NCI-H2196 treated with DMSO at 0.1 percent for 48 hours (cell line): Measurements from ENCODE around the gene PMPCA.
"Not testable (repeated sequence)": the region's sequence is repeated elsewhere in the genome, so short reads cannot be mapped to it uniquely, and the experiment has no call there.

ENCODE experiments used
- DNase-seq: peaks from one replicate; lab custom pipeline; 2025; ENCODE audit not compliant: unreplicated experiment; lab: John Stamatoyannopoulos, UW

The PMPCA gene

GRCh38 chr9:136392538-136393449, 17.7 kb upstream of the PMPCA start:
- no peak for DNase-seq

DNA sequence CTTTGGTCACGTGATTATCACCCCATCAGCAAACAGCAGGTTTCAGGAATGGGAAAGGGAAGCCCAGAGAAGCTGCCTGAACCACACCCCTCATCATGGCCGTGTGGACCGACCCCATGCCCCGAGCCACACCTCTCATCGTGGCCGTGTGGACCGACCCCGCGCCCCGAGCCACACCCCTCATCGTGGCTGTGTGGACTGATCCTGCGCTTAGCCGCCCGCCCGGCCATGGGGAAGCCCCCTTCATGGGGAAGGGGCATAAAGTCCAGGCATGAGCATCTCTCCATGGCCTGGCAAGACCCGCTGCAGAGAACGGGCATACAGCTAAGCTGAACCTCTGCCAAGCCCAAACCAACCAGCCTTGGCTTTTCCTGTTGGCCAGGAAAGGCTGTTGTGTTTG, 16.9 kb upstream of the PMPCA start:
- DNase-seq: no peak

DNA sequence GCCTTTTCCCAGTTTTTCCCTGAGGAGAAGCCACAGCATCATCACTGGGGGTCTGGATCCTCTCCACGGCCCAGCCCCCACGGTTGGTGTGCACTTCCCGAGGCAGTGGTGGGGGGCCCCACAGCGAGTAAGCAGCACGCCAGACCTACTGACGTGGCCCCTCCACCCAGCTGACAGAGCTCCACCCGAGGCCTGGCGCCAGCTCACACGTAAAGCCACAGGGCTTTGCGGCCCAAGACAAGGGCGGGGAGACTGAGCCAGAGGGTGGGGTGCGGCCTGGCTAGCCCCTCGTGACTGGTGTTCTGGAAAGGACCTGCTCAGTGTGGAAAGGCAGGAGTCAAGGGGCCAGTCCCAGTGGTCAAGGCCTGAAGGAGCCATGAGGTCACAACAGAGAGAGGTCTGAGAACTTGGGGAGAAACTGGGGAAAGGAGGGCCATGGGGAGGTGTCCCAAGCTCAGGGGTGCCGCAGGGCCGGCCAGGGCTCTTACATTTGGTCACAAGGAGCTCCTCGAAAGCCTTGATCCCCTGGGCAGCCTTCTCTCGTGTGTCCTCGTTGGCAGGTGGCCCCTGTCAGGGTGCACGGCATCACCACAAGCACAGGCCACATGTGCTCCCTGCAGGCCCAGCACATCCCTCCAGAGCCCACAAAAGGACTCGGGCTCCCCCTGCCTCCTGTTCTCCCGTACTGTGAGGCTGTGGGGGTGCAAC, 16.0 kb upstream of the PMPCA start:
- DNase-seq: no peak

DNA sequence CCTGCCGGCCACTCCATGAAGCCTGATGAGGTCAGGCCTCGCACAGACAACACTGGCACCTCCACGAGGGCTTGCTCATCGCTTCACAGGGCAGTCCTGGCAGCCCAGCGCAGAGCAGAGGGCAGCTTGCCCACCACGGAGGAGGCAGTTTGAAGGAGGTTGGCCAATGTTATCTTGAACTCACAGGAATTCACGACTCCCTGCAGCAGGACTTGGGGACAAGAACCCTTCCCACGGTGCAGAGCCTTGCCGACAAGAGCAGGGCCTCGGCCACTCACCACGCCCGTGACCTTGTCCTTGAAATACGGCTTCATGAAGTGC, 15.5 kb upstream of the PMPCA start:
- no peak for DNase-seq

DNA sequence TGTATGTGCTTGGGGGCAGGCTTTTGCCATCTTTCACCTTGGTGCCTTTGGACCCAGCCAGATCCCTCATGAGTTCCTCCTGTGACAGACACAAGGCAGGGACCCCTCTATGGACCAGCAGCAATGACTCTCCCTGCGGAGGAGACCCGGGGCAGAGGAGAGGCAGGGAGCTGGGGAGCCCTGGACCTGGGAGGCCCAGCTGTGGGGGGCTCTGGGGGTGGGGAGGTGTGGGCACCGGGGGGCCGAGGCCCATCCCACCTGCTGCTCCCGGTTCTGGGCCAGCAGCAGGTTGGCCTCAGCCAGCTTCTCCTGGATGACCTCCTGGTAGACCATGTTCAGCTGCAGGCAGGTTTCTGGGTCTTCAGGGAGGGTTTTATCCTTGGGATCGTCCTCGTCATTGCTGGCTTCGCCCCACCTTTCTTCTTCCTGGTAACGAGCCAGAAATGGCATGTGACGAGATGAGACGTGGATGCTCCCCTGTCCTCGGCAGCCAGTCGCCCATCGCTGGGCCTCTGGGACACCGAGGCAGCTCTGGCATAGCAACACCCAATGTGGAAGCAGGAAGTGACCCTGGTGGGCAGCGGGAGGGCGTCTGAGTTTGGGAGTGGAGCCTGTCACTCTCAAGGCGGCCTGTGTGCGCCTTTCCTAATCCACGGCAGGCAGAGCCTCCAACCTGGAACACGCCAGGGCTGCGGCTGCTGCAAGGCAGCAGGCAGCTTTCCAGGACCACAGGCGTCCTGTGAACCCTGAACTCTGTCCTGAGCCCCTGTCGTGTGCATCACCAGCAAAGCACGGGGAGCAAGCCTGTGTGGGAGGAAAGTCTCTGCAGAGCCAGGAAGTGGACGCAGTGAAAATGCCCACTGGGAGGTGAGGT, 14.9 kb upstream of the PMPCA start:
- DNase-seq: no peak

GRCh38 chr9:136396219-136396515, 14.3 kb upstream of the PMPCA start:
- no peak for DNase-seq

DNA sequence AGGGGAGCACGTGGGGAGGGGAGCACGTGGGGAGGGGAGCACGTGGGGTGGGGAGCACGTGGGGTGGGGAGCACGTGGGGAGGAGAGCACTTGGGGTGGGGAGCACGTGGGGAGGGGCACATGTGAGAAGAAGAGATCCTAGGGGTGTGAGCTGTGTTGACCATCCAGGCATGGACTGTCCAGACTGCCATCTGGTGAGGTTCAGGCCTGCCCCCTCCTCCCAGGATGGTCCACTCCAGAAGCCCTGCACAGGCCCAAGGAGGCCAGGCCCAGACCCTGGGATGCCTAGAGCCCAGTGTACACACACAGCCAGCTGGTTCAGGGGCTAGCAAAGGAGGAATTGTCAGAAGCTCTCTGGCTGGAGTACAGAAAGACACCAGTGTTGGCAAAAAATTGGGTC, 12.8 kb upstream of the PMPCA start:
- no peak for DNase-seq

DNA sequence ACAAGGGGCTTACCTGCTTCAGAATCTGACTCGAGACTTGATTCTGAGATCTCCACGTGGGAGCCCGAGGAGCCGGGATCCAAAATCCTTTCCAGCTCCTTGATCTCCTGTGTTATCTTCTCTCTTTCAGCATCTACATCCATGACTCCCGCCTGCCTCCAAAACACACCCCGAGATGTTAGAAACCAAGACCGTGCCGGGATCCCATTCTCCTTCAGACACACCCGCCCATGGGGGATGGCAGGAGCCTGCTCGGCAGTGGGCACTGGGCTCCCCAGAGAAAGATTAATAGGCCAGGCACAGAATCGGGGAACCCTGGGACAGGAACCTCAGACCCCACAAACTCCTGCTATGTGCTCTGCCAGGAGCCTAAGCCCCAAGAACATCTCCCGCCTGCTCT, 12.2 kb upstream of the PMPCA start:
- no peak for DNase-seq

- DNase-seq: no peak
Measured at GRCh38 chr9:136399176-136400037, 11.1 kb upstream of the PMPCA start.

DNA sequence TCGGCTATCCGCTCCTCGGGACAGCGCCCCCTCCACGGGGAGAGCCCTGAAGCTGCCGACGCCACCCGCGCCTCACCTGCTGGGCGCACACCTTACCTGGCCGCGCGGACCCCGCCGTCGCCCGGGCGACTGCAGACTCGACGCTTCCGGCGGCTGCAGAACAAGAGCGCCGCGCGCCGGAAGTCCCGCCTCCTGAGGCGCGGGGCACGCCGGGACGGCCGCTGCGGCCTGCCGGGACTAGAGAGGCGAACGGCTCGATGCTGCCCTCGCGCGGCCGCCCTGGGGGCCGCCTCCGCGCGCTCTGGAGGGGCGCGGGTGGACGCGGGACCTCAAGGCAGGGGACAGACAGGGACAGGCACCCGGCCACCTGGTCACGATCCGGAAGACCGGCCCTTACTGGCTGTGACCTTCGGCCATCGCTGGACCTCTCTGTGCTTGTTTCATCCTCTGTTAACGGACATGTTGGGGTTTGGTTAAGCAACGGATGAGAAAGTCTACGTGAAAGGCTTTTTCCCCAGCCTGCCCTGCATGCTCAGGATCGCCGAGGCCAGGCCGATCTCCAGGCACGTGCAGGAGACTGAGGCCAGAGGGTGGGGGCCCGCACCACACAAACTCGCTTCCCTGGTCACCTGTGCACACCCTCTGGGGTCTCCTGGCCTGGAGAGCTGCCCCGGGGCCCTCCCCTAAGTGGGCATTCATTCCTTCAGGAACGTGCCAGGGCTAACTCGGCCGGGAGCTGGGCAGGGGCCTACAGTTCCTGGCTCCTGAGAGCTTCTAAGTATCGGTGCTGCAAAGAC, 10.2 kb upstream of the PMPCA start, which contains the start of gene SNAPC4:
SNAPC4 (minus strand) TSS at position 133 of the 797 bp plus-strand sequence. CDS start 1,742 bp downstream, outside the sequence.
- peak; percentile 68 for DNase-seq

- DNase-seq: no peak
Measured at GRCh38 chr9:136401173-136401922, 9.1 kb upstream of the PMPCA start.

- DNase-seq: no peak
Measured at GRCh38 chr9:136402067-136402466, 8.4 kb upstream of the PMPCA start.

GRCh38 chr9:136403538-136403914, 6.9 kb upstream of the PMPCA start:
- DNase-seq: no peak

DNA sequence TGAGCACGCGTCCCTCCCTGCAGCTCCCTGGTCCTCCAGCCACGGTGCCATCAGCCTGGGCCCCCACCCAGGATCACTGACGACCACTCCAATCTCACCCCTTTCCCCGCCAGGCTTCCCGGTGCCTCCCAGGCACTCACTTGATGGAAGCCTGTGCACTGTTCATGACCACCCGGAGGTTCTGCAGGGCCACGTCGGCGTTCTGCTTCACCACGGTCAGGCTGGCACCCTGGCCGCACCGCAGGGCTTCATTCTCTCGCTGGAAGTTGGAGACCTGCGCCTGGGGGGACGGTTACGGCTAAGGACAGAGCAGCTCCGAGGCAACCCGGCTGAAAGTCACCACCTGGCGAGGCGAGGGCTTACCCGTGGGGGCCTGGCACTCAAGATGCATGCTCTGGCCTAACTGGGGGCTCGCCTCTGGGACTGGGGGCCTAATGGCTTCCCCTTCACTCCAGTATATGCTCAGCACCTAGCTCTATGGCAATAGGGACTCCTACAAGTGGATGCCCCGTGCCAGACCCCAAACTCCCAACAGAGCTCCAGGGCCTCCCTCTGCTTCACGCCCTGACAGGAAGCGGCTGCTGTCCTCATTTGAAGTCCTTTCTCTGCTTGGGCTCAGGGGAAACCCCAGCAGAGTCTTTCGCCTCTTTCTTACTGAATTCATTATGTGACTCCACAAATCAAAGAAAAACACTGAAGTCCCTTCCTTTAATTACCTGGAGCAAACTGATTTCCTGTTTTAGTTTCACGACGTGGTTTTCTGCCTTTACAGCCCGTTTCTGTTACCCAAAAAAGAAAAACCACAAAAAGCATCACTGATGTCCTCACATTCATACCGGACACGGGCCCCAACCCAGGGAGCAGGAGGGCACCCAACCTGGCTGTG, 6.3 kb upstream of the PMPCA start:
- DNase-seq: no peak

GRCh38 chr9:136404801-136405136, 5.7 kb upstream of the PMPCA start:
- no peak for DNase-seq

- no peak for DNase-seq
Measured at GRCh38 chr9:136405481-136405880, 5.0 kb upstream of the PMPCA start.

DNA sequence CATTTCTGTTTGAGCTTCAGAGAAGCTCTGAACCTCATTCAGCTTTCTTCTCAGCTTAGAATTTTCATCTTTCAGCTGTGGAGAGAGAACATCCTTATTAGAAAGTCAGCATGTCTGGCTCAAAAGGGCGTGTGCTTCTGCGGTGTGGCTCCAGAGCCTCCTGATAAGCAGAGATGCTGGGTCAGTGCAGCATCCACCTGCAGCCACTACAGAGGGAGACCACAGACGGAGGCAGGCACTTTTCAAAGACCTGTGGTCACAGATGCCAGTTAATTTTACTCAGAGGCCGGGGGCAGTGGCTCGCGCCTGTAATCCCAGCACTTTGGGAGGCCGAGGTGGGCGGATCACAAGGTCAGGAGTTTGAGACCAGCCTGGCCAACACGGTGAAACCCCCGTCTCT, 4.6 kb upstream of the PMPCA start:
- DNase-seq: not testable (repeated sequence)

- DNase-seq: not testable (repeated sequence)
Measured at GRCh38 chr9:136407061-136407460, 3.4 kb upstream of the PMPCA start.
